GM23338 (cell line): ENCODE data around the gene ASB2. TPM values are rescaled to one million over a fixed set of nuclear protein-coding genes. Genes with fewer than 3 reads are reported as not detected.

Experiments
- ATAC-seq: fragments of 200-7000 bp; cut with Tn5 transposase; 3 replicates; pipeline ENCODE4 v1.9.1; 2020
- DNase-seq: peaks from one replicate; pipeline ENCODE4 v3.0.0-alpha.2; 2015; ENCODE audit warnings: low spot score
- H2AFZ ChIP-seq: fragments of 200-600 bp; sonication (generic); 2 replicates; pipeline ENCODE4 v1.8.0; 2016; ENCODE audit warnings: antibody characterized with exemption, mild to moderate bottlenecking, moderate library complexity
- H3F3A ChIP-seq: fragments of 200-600 bp; sonication (generic); replicated peaks from 2 replicates; pipeline ENCODE4 v1.8.0; 2017; ENCODE audit warnings: antibody characterized with exemption, mixed run types, low read depth
- H3K27ac ChIP-seq: fragments of 200-600 bp; sonication (generic); 2 replicates; pipeline ENCODE4 v1.6.1; 2016; ENCODE audit warnings: low read depth
- H3K27me3 ChIP-seq: fragments of 200-600 bp; sonication (generic); 2 replicates; pipeline ENCODE4 v1.8.0; 2016; ENCODE audit warnings: mild to moderate bottlenecking, mixed run types, moderate library complexity; ENCODE audit not compliant: insufficient read depth
- H3K36me3 ChIP-seq: fragments of 200-600 bp; sonication (generic); 2 replicates; pipeline ENCODE4 v1.8.0; 2016; ENCODE audit warnings: mild to moderate bottlenecking; ENCODE audit not compliant: insufficient read depth
- H3K4me1 ChIP-seq: fragments of 200-600 bp; sonication (generic); 2 replicates; pipeline ENCODE4 v1.8.0; 2016; ENCODE audit warnings: mild to moderate bottlenecking, moderate library complexity; ENCODE audit not compliant: insufficient read depth
- H3K4me2 ChIP-seq: fragments of 200-600 bp; sonication (generic); 2 replicates; pipeline ENCODE4 v1.7.1; 2017; ENCODE audit warnings: mixed run types
- H3K4me3 ChIP-seq: fragments of 200-600 bp; sonication (generic); 2 replicates; pipeline ENCODE4 v1.6.1; 2016; ENCODE audit warnings: mixed run types
- H3K79me2 ChIP-seq: fragments of 200-600 bp; sonication (generic); replicated peaks from 2 replicates; pipeline ENCODE4 v1.8.0; 2017; ENCODE audit warnings: mild to moderate bottlenecking; ENCODE audit not compliant: insufficient read depth
- H3K9me2 ChIP-seq: fragments of 200-600 bp; sonication (generic); 2 replicates; pipeline ENCODE4 v1.8.0; 2017; ENCODE audit not compliant: insufficient read depth
- H4K20me1 ChIP-seq: fragments of 200-600 bp; sonication (generic); replicated peaks from 2 replicates; pipeline ENCODE4 v1.8.0; 2017; ENCODE audit warnings: mild to moderate bottlenecking; ENCODE audit not compliant: insufficient read depth
- H3K27ac Mint-ChIP-seq: 2 replicates; pipeline ENCODE4 v1.8.0; 2020; ENCODE audit warnings: inconsistent platforms, mild to moderate bottlenecking, moderate library complexity, mixed read lengths
- H3K27me3 Mint-ChIP-seq: 3 replicates; pipeline ENCODE4 v1.8.0; 2022; ENCODE audit warnings: low read depth, mild to moderate bottlenecking, moderate library complexity, mixed read lengths, inconsistent platforms; ENCODE audit not compliant: insufficient read depth, poor library complexity
- H3K36me3 Mint-ChIP-seq: 3 replicates; pipeline ENCODE4 v1.8.0; 2021; ENCODE audit warnings: low read depth, mild to moderate bottlenecking, inconsistent platforms, moderate library complexity, mixed read lengths
- H3K4me1 Mint-ChIP-seq: 3 replicates; pipeline ENCODE4 v1.8.0; 2020; ENCODE audit warnings: mild to moderate bottlenecking, inconsistent platforms, mixed read lengths
- H3K4me3 Mint-ChIP-seq: 3 replicates; pipeline ENCODE4 v1.8.0; 2021; ENCODE audit warnings: moderate library complexity, mild to moderate bottlenecking, inconsistent platforms, mixed read lengths
- H3K9me3 Mint-ChIP-seq: 3 replicates; pipeline ENCODE4 v1.8.0; 2020; ENCODE audit warnings: moderate library complexity, mild to moderate bottlenecking, inconsistent platforms, mixed read lengths
- CREB1 ChIP-seq: fragments of 250-450 bp; sonication (Bioruptor Pico); IDR thresholded peaks from 2 replicates; pipeline ENCODE4 v1.5.0; 2020; ENCODE audit warnings: low read depth, mild to moderate bottlenecking, moderate library complexity
- CTCF ChIP-seq, 2 experiments: fragments of 200-600 bp in 1 of 2; sonication (generic) in 1 of 2; conservative IDR thresholded peaks; 2 replicates each; pipeline versions ENCODE4 v1.5.1 to v1.6.1; 2016 to 2017; ENCODE audit warnings: antibody characterized with exemption in 2 of 2, low read depth in 2 of 2, mild to moderate bottlenecking in 2 of 2, moderate library complexity in 1 of 2
- ETS1 ChIP-seq: IDR thresholded peaks from 2 replicates; pipeline ENCODE4 v1.6.1; 2016; ENCODE audit warnings: antibody characterized with exemption
- EZH2 ChIP-seq: fragments of 200-600 bp; sonication (generic); IDR thresholded peaks from one replicate; pipeline ENCODE4 v1.8.0; 2017; ENCODE audit warnings: antibody characterized with exemption, mild to moderate bottlenecking, low read depth; ENCODE audit not compliant: unreplicated experiment
- EZH2phosphoT487 ChIP-seq: fragments of 200-600 bp; sonication (generic); IDR thresholded peaks from one replicate; pipeline ENCODE4 v1.8.1; 2018; ENCODE audit warnings: antibody characterized with exemption; ENCODE audit not compliant: unreplicated experiment
- JUNB ChIP-seq: IDR thresholded peaks from one replicate; pipeline ENCODE4 v1.6.1; 2016; ENCODE audit warnings: antibody characterized with exemption; ENCODE audit not compliant: unreplicated experiment
- NANOG ChIP-seq: IDR thresholded peaks from 2 replicates; pipeline ENCODE4 v1.6.1; 2016; ENCODE audit warnings: antibody characterized with exemption, borderline replicate concordance
- POLR2AphosphoS5 ChIP-seq: IDR thresholded peaks from 2 replicates; pipeline ENCODE4 v1.6.1; 2016; ENCODE audit warnings: antibody characterized with exemption, low read depth
- STAT1 ChIP-seq: IDR thresholded peaks from one replicate; pipeline ENCODE4 v1.6.1; 2016; ENCODE audit warnings: antibody characterized with exemption; ENCODE audit not compliant: unreplicated experiment
- ZNF114 ChIP-seq: fragments of 250-450 bp; sonication (Bioruptor Pico); IDR thresholded peaks from 2 replicates; pipeline ENCODE4 v1.5.0; 2020; ENCODE audit warnings: mild to moderate bottlenecking, moderate library complexity
- ZNF331 ChIP-seq: fragments of 250-450 bp; sonication (Bioruptor Pico); IDR thresholded peaks from 2 replicates; pipeline ENCODE4 v1.5.0; 2020; ENCODE audit warnings: low read depth, mild to moderate bottlenecking, moderate library complexity
- polyA plus RNA-seq: library from polyadenylated mRNA; unstranded; fragments of >200 nt; fragmentation: Nextera tagmentation; extraction: Ambion mirVana; gene quantifications from 2 replicates; pipeline ENCODE4 v1.2.1, GENCODE V29; 2016
- total RNA-seq: library from RNA; depleted of rRNA; stranded (reverse); fragments of >200 nt; shearing (Covaris generic); gene quantifications from 2 replicates; pipeline ENCODE4 v1.2.3, GENCODE V29; 2014
- TF ChIP-seq, protein P1 (sequence below): fragments of 250-450 bp; sonication (Bioruptor Pico); IDR thresholded peaks from 2 replicates; pipeline ENCODE4 v1.5.0; 2020; ENCODE audit warnings: mild to moderate bottlenecking, moderate library complexity
- TF ChIP-seq, protein P2 (sequence below): IDR thresholded peaks from one replicate; pipeline ENCODE4 v1.6.1; 2018; ENCODE audit warnings: antibody characterized with exemption; ENCODE audit not compliant: unreplicated experiment

ASB2 gene
- total and polyA plus RNA-seq, 2 experiments from 2014 or later, result 1.2 to 1.7 TPM

GRCh38 chr14:93935213-93935612 is 41.2 kb downstream of the ASB2 start:
- Mint-ChIP-seq H3K27me3 (peaks cover 22% of the 10 kb centered on the region), H3K4me1 (peaks cover 2% of the 10 kb centered on the region; the same call in 1 of the 3 replicates), H3K27ac (no peak overlapping the region), H3K36me3 (no peaks in the 10 kb centered on the region), H3K9me3 (peaks cover 3% of the 10 kb centered on the region; the same call in 1 of the 3 replicates), H3K4me3 (no peak overlapping the region)
- Histone ChIP-seq H3K9me2 (no peaks in the 10 kb centered on the region), H3K27me3 (peaks cover 17% of the 10 kb centered on the region), H2AFZ (no peak overlapping the region), H3K4me2 (no peak overlapping the region), H3K27ac (no peak overlapping the region), H3K4me1 (no peaks in the 10 kb centered on the region), H3K79me2 (no peaks in the 10 kb centered on the region), H3K4me3 (no peak overlapping the region), H3K36me3 (no peaks in the 10 kb centered on the region), H4K20me1 (no peaks in the 10 kb centered on the region), H3F3A (0 out of 2 replicates have a peak, but pooled peaks cover 3% of the 10 kb centered on the region)
- DNase-seq (no peak), ATAC-seq (no peak)
- TF ChIP-seq NANOG (no peak), ZNF331 (CRISPR knock-in tag) (no peak), EZH2phosphoT487 (no peak), JUNB (no peak), ETS1 (no peak), STAT1 (no peak), POLR2AphosphoS5 (no peak), CREB1 (no peak), EZH2 (no peak), CTCF (conservative IDR thresholded peaks at IDR 0.05; ENCODE audit: low read depth in 2 of 2) (no peak), ZNF114 (no peak)
- TF ChIP-seq, protein P1, sequence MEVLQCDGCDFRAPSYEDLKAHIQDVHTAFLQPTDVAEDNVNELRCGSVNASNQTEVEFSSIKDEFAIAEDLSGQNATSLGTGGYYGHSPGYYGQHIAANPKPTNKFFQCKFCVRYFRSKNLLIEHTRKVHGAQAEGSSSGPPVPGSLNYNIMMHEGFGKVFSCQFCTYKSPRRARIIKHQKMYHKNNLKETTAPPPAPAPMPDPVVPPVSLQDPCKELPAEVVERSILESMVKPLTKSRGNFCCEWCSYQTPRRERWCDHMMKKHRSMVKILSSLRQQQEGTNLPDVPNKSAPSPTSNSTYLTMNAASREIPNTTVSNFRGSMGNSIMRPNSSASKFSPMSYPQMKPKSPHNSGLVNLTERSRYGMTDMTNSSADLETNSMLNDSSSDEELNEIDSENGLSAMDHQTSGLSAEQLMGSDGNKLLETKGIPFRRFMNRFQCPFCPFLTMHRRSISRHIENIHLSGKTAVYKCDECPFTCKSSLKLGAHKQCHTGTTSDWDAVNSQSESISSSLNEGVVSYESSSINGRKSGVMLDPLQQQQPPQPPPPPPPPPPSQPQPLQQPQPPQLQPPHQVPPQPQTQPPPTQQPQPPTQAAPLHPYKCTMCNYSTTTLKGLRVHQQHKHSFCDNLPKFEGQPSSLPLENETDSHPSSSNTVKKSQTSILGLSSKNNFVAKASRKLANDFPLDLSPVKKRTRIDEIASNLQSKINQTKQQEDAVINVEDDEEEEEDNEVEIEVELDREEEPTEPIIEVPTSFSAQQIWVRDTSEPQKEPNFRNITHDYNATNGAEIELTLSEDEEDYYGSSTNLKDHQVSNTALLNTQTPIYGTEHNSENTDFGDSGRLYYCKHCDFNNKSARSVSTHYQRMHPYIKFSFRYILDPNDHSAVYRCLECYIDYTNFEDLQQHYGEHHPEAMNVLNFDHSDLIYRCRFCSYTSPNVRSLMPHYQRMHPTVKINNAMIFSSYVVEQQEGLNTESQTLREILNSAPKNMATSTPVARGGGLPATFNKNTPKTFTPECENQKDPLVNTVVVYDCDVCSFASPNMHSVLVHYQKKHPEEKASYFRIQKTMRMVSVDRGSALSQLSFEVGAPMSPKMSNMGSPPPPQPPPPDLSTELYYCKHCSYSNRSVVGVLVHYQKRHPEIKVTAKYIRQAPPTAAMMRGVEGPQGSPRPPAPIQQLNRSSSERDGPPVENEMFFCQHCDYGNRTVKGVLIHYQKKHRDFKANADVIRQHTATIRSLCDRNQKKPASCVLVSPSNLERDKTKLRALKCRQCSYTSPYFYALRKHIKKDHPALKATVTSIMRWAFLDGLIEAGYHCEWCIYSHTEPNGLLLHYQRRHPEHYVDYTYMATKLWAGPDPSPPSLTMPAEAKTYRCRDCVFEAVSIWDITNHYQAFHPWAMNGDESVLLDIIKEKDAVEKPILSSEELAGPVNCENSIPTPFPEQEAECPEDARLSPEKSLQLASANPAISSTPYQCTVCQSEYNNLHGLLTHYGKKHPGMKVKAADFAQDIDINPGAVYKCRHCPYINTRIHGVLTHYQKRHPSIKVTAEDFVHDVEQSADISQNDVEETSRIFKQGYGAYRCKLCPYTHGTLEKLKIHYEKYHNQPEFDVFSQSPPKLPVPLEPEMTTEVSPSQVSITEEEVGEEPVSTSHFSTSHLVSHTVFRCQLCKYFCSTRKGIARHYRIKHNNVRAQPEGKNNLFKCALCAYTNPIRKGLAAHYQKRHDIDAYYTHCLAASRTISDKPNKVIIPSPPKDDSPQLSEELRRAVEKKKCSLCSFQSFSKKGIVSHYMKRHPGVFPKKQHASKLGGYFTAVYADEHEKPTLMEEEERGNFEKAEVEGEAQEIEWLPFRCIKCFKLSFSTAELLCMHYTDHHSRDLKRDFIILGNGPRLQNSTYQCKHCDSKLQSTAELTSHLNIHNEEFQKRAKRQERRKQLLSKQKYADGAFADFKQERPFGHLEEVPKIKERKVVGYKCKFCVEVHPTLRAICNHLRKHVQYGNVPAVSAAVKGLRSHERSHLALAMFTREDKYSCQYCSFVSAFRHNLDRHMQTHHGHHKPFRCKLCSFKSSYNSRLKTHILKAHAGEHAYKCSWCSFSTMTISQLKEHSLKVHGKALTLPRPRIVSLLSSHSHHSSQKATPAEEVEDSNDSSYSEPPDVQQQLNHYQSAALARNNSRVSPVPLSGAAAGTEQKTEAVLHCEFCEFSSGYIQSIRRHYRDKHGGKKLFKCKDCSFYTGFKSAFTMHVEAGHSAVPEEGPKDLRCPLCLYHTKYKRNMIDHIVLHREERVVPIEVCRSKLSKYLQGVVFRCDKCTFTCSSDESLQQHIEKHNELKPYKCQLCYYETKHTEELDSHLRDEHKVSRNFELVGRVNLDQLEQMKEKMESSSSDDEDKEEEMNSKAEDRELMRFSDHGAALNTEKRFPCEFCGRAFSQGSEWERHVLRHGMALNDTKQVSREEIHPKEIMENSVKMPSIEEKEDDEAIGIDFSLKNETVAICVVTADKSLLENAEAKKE (CRISPR knock-in tag), result no peak
- TF ChIP-seq, protein P2, sequence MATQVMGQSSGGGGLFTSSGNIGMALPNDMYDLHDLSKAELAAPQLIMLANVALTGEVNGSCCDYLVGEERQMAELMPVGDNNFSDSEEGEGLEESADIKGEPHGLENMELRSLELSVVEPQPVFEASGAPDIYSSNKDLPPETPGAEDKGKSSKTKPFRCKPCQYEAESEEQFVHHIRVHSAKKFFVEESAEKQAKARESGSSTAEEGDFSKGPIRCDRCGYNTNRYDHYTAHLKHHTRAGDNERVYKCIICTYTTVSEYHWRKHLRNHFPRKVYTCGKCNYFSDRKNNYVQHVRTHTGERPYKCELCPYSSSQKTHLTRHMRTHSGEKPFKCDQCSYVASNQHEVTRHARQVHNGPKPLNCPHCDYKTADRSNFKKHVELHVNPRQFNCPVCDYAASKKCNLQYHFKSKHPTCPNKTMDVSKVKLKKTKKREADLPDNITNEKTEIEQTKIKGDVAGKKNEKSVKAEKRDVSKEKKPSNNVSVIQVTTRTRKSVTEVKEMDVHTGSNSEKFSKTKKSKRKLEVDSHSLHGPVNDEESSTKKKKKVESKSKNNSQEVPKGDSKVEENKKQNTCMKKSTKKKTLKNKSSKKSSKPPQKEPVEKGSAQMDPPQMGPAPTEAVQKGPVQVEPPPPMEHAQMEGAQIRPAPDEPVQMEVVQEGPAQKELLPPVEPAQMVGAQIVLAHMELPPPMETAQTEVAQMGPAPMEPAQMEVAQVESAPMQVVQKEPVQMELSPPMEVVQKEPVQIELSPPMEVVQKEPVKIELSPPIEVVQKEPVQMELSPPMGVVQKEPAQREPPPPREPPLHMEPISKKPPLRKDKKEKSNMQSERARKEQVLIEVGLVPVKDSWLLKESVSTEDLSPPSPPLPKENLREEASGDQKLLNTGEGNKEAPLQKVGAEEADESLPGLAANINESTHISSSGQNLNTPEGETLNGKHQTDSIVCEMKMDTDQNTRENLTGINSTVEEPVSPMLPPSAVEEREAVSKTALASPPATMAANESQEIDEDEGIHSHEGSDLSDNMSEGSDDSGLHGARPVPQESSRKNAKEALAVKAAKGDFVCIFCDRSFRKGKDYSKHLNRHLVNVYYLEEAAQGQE, result no peak
